Measurements from ENCODE around the gene C16orf74.

Gene C16orf74

GRCh38 chr16:85689950-85690320, 61.0 kb downstream of the C16orf74 start:
- FAIRE-seq = no peak

GRCh38 chr16:85689285-85689949, 61.5 kb downstream of the C16orf74 start:
- no peak for FAIRE-seq

GRCh38 chr16:85688586-85689284, 62.2 kb downstream of the C16orf74 start, which contains the start of gene GINS2:
Gene GINS2 (minus strand): TSS chr16:85688954. CDS start chr16:85688898, 56 bp downstream.
- FAIRE-seq = no peak

GRCh38 chr16:85687651-85688471, 63.0 kb downstream of the C16orf74 start:
- no peak for FAIRE-seq

GRCh38 chr16:85686912-85687591, 63.8 kb downstream of the C16orf74 start:
- FAIRE-seq = no peak

GRCh38 chr16:85685251-85685650, 65.6 kb downstream of the C16orf74 start:
- FAIRE-seq = no peak

- no peak for FAIRE-seq
These were observed 67.5 kb downstream of the C16orf74 start for GRCh38 chr16:85683363-85683762.

GRCh38 chr16:85682516-85682915, 68.4 kb downstream of the C16orf74 start:
- FAIRE-seq = no peak

GRCh38 chr16:85681255-85681654, 69.6 kb downstream of the C16orf74 start:
- FAIRE-seq = no peak

GRCh38 chr16:85680352-85680944, 70.4 kb downstream of the C16orf74 start:
- FAIRE-seq = no peak

- FAIRE-seq = no peak
These were observed 71.0 kb downstream of the C16orf74 start for GRCh38 chr16:85679870-85680269.

GRCh38 chr16:85678821-85679220, 72.1 kb downstream of the C16orf74 start:
- FAIRE-seq = no peak

GRCh38 chr16:85678016-85678415, 72.9 kb downstream of the C16orf74 start:
- no peak for FAIRE-seq

GRCh38 chr16:85677383-85677967, 73.4 kb downstream of the C16orf74 start:
- no peak for FAIRE-seq

GRCh38 chr16:85676466-85676865, 74.4 kb downstream of the C16orf74 start:
- no peak for FAIRE-seq

GRCh38 chr16:85675251-85675874, 75.5 kb downstream of the C16orf74 start:
- FAIRE-seq = peak; percentile 11

- no peak for FAIRE-seq
These were observed 76.1 kb downstream of the C16orf74 start for GRCh38 chr16:85674828-85675227.

- FAIRE-seq = no peak
These were observed 76.5 kb downstream of the C16orf74 start for GRCh38 chr16:85674418-85674755.

- FAIRE-seq = no peak
These were observed 77.1 kb downstream of the C16orf74 start for GRCh38 chr16:85673529-85674417.

- no peak for FAIRE-seq
These were observed 80.1 kb downstream of the C16orf74 start for GRCh38 chr16:85670840-85671239.

Data from TTC549 (cell line).